Inflammatory macrophage (primary cell): ENCODE measurements around the gene UNC5CL.
A peak's percentile ranks its signal among the peaks of the same experiment; 100 is the strongest.

Experiments
- DNase-seq, 2 donors: peaks; one replicate each; pipeline ENCODE4 v3.0.0-alpha.2; 2020 to 2022

Gene UNC5CL

DNA sequence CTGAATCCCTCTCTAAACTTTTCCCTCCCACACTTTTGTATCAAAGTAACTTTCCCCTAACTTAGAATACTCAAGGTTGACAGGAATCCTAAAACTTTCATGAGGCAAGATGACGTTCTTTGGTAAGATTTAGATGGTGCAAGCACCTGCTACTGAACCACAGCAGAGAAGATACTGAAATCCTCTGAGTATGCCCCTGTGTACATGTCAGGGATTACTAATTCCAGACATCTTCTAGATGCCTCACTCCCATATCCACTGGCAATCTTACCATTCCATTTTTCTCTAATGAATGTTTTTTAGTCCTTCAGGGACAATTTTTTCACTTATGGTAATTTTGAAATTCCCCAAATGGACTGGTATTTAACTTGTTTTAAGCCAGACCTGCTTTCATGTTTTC is 23.0 kb upstream of the UNC5CL start:
- no peak for DNase-seq

DNA sequence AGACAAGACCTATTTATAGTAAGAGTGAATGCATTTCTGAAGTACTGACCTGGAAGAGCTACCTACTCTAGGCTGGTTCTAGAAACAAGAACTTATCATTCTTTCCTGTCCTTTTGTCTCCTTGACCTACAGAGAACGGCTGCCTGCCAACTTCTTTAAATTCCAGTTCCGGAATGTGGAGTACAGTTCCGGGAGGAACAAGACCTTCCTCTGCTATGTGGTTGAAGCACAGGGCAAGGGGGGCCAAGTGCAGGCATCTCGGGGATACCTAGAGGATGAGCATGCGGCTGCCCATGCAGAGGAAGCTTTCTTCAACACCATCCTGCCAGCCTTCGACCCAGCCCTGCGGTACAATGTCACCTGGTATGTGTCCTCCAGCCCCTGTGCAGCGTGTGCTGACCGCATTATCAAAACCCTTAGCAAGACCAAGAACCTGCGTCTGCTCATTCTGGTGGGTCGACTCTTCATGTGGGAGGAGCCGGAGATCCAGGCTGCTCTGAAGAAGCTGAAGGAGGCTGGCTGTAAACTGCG is 22.2 kb upstream of the UNC5CL start:
- no peak for DNase-seq

GRCh38 chr6:41059556-41059955 is 20.5 kb upstream of the UNC5CL start:
- no peak for DNase-seq

- no peak for DNase-seq
Measured at GRCh38 chr6:41058783-41059181, 19.8 kb upstream of the UNC5CL start.

DNA sequence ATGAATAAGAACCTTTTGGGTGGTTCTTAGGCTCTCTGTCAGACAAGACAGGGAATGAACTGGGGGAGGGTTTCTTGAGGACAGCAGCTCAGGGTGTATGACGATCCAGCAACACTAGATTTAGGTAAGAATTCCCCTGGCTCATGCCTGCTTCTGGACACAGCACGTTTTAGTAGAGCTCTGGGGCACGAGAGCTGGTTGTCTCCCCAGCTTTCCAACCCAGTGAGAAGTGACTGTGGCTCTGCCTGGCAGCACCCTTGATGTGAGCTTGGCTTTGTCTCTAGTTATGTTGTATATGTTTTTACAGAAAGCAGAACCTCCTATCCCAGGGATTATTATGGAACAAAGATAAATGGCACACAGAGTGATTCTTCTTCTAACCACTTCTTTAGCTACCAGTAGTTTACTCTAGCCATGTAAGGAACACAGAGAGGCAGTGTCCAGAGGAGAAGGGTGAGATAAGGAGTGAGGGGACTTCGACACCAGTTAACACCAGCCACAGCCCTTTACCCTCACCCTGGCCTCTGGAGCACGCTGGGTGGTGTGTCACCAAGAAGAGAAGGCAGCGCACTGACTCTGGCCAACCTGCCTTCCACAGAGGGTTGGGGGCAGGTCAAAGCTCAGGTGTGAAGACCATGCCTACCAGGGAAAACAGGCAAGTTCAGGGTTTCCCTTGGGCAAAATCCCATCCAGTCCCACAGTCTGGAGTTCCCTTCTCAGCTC is 17.9 kb upstream of the UNC5CL start:
- DNase-seq: no peak

GRCh38 chr6:41055149-41055548 is 16.1 kb upstream of the UNC5CL start:
- no peak for DNase-seq

- DNase-seq: no peak
Measured at GRCh38 chr6:41054511-41054910, 15.5 kb upstream of the UNC5CL start.

GRCh38 chr6:41053041-41053440 is 14.0 kb upstream of the UNC5CL start, which contains the start of gene APOBEC2:
Gene APOBEC2, plus strand, starts transcription at chr6:41053202. Its CDS starts 146 bp downstream, at chr6:41053348.
- no peak for DNase-seq

- DNase-seq: peak; percentile 28 to 49
Measured at GRCh38 chr6:41051873-41052272, 12.9 kb upstream of the UNC5CL start.

DNA sequence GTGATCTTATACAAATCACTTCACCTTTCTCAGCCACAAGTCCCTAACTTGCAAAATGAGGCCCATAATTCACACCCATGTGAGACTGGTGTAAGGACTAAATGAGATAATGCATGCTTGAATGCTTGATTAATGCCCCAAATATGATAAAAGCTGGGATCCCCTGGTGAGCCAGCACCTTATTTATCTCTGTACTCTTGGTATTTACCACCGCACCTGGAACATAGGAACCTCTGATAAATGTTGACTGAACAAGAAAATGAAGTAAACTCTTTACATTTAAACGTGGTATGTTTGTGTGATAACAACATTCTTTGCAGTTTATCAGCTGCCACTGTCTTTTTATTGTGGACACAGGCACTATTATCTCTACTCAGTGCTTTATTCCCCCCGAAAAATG is 11.5 kb upstream of the UNC5CL start:
- DNase-seq: no peak

GRCh38 chr6:41049955-41050354 is 10.9 kb upstream of the UNC5CL start:
- DNase-seq: no peak

DNA sequence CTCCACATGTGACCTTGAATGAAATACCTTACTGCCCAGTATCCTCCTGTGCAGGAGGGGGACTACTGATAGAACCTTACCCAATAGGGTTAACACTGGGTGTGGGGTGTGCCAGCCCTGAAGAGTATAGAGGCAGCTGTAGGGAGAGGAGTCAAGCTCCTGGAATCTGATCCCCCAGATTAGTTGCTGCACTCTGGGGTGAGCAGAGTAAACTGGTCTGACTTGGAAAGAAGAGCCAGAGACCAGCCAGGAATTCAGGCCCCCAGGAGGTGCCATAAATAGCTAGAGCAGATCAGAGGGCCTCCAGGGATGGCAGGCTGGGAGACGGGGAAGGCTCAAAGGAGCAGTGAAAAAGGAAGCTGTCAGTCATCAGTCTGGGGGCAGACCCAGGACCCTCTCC is 10.5 kb upstream of the UNC5CL start:
- DNase-seq: no peak

DNA sequence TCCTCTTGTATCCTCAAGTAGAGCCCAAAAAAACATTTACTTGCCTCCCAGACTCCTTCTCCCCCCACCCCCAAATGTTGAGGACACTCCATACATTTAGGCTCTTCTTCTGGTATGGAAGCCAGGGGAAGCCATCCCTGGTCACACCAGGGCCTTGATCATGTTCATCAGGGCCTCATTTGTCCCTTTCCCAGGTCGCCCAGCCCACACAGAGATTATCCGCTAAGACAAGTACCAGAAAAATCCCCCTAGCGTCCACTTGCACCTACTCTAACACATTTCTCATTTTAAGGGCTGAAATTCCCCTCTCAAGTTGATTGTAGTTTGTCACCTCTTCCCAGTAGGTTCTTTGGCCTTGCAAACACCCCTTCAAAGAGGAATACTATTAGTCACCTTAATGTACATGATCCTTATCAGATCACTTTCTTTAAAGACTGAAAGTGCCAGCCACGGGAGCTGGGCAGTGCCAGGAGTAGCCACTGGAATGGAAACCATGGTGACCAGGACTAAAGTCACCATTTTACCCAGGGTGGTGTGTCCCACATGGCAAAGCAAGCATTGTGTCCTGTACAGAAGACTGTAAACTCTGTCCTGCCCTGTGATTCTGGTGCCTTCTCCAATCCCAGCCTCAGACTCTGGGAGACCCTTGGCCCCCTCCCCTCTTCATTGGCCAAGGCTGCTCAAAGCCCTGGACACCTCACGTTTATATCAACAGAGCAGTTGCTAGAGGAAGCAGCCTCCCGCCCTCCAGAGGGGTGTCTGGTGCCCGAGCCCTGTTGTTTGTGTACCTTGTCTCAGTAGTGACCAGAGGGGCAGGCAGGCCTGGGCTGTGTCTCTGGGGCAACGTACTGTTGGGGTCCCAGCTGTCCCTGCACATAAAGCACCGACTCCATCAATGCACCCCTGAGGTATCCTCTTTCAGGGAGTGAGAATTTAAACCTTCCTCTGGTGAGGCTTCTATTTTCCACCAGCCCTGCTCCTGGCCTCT is 9.0 kb upstream of the UNC5CL start:
- DNase-seq: no peak

DNA sequence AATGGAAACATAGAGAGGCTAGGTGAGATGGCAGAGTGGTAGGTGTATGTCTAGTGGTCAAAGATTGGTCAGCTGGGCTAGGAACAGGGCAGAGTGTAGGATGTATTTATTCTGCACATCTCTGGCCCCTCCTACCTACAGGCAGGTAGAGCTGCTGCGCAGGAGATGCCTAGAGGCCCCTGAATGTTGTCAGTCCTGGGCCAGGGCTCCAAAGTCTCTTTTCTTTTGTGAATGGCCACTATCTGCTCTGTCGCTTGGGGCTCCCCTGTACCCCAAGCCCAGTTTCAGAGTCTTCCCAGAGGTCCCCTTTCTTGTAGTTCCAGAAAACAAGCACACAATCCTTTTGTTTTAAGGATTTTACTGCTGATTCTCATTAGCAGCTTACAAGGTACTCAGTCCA is 8.3 kb upstream of the UNC5CL start:
- no peak for DNase-seq

DNA sequence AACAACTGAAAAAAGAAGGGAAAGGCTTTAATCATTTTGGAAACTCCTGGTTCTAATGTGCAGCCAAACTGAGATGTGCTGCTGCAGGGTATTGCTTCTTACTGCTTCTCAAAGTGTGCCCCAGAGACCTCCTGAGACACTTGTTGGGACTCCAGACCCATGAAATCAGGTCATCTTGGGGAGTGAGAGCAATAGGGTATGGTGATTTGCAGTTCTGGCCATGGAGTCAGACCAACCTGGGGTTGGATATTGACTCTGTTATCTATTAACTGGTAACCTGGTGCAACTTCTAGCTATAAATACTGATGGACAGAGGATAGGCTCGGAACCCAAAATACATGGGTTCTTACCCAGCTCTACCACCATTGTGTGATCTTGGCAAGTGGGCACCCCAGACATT is 7.1 kb upstream of the UNC5CL start:
- no peak for DNase-seq

- no peak for DNase-seq
Measured at GRCh38 chr6:41045664-41046063, 6.6 kb upstream of the UNC5CL start.

DNA sequence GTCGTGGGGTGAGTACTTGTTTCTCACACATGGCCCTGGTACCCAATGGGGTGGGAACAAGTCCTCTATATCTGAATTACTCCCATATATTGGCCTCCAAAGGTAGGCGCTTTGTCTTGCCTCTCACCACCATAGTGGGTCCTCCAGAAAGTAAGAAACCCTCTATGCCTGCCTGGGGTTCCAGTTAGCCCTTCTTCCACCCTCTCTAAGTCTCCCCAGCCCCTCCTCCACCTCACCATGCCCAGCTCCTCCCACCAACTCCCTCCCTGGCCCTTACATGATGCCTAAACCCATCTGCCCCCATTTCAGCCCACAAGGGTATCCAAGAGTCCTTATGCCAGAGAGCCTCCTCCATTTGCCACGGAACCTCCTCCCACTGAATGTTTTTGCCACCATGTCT is 4.1 kb upstream of the UNC5CL start:
- DNase-seq: no peak

- DNase-seq: no peak
Measured at GRCh38 chr6:41042226-41043055, 3.4 kb upstream of the UNC5CL start, which contains the start of gene TSPO2. Gene TSPO2, plus strand, starts transcription at chr6:41042467. Its CDS starts 519 bp downstream, at chr6:41042986.

GRCh38 chr6:41040940-41041536 is 2.0 kb upstream of the UNC5CL start:
- no peak for DNase-seq

- DNase-seq: peak; percentile 48 to 79
Measured at GRCh38 chr6:41040101-41040939, 1.3 kb upstream of the UNC5CL start.

- no peak for DNase-seq
Measured at GRCh38 chr6:41038205-41038604, 816 bp downstream of the UNC5CL start.
